ENCODE results near the gene TPTE2.
"Not testable (repeated sequence)": the region's sequence is repeated elsewhere in the genome, so short reads cannot be mapped to it uniquely, and the experiment has no call there.

Gene TPTE2

DNA sequence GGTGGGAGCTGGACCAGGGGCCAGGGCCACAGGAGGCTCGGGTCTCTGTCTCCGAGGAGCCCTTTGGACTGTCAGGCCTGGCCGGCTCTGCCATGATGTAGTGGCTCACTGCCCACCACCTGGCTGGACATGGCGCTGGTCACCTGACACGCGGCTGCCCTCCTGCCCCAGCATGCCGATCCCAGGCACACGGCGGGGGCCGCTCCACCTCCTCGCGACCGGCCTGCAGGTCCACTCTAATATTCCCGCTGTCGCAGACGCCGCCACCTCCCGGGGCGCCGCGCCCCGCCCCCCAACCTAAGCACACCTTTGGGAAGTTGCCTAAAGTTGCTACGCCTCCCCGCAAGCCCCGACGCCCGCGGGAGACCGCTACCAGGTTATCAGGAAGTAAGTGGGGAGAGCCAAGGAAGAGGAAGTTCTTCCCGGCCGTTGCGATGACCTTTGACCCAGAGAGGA is at the start of gene TPTE2:
TSS of gene TPTE2 (minus strand) at position 406 of the 456 bp plus-strand sequence. CDS start 58,298 bp downstream, outside the sequence.
- DNase-seq (ENCODE audit: low read depth); H3K4me3 ChIP-seq (ENCODE audit: low read length): not testable (repeated sequence)

DNA sequence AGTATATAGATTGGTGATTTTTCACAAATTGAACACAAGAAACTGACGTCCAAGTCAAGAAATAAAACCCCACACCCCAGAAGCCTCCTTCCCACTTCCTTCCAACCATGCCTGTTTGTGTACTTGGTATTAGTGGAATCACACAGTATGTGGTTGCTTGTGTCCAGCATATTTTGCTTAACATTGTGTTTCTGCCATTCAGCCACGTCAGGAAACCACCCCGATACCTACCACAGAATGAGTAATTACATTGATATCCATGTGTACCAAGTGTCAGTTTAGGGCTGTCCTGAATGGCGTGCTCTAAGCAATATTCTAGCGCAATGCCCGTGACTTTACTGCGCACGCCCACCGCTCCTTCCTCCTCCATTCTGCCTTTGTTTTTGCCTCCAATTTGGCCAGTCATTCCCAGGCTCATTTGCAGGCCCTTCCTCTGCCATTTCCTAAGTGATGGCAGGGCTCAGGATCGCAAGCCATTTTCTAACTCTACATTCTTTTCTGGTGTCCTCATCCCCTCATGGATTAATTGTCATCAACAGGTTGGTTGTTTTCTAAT is 46.3 kb upstream of the TPTE2 start:
- DNase-seq (ENCODE audit: low read depth), result peak; percentile 29
- no peak overlapping the region for H3K4me3 ChIP-seq (ENCODE audit: low read length)
- TF ChIP-seq, protein P1, sequence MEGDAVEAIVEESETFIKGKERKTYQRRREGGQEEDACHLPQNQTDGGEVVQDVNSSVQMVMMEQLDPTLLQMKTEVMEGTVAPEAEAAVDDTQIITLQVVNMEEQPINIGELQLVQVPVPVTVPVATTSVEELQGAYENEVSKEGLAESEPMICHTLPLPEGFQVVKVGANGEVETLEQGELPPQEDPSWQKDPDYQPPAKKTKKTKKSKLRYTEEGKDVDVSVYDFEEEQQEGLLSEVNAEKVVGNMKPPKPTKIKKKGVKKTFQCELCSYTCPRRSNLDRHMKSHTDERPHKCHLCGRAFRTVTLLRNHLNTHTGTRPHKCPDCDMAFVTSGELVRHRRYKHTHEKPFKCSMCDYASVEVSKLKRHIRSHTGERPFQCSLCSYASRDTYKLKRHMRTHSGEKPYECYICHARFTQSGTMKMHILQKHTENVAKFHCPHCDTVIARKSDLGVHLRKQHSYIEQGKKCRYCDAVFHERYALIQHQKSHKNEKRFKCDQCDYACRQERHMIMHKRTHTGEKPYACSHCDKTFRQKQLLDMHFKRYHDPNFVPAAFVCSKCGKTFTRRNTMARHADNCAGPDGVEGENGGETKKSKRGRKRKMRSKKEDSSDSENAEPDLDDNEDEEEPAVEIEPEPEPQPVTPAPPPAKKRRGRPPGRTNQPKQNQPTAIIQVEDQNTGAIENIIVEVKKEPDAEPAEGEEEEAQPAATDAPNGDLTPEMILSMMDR (IDR thresholded peaks at IDR 0.05; ENCODE audit: insufficient read depth, low read depth, low read length, missing control alignments), result no peak

DNA sequence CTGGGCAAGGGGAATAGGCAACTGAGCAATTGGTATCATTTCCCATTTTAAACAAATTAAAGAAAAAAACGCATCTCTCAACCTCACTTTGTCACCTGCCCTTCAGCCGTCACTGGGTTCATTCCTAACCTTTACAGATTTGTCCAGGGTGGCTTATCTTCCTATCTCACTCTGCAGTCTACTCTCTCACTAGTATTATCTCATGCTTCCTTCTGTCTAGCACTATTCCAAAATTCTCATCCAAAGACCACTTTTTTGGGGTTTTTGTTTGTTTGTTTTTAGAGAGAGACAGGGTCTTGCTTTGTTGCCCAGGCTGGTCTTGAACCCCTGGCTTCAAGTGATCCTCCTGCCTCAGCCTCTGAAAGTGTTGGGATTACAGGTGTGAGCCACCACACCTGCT is 45.4 kb upstream of the TPTE2 start:
- no peak for DNase-seq (ENCODE audit: low read depth)
- TF ChIP-seq, protein P1 (IDR thresholded peaks at IDR 0.05; ENCODE audit: insufficient read depth, low read depth, low read length, missing control alignments), result no peak
- H3K4me3 ChIP-seq (ENCODE audit: low read length), result no peak overlapping the region

DNA sequence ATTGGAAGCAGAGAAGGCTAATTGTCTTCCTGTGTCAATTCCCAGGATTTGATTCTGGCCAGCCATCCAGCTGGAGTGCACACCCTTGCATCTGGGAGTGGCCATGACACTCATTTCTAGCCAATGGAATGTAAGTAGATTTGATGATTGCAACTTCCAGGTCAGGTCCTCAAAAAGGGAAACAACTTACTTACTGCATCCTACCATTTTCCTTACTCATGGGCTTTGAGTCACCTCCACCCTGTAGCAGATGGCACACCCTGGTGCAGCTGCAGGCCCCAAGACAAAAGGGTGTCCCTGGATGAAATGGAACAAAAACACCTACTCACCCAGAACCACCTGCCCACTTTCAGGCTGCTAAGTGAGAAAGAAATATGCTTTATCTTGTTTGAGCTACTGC is 44.8 kb upstream of the TPTE2 start:
- TF ChIP-seq, protein P1 (IDR thresholded peaks at IDR 0.05; ENCODE audit: insufficient read depth, low read depth, low read length, missing control alignments), result no peak
- DNase-seq (ENCODE audit: low read depth), result peak; percentile 87
- H3K4me3 ChIP-seq (ENCODE audit: low read length), result no peak overlapping the region

DNA sequence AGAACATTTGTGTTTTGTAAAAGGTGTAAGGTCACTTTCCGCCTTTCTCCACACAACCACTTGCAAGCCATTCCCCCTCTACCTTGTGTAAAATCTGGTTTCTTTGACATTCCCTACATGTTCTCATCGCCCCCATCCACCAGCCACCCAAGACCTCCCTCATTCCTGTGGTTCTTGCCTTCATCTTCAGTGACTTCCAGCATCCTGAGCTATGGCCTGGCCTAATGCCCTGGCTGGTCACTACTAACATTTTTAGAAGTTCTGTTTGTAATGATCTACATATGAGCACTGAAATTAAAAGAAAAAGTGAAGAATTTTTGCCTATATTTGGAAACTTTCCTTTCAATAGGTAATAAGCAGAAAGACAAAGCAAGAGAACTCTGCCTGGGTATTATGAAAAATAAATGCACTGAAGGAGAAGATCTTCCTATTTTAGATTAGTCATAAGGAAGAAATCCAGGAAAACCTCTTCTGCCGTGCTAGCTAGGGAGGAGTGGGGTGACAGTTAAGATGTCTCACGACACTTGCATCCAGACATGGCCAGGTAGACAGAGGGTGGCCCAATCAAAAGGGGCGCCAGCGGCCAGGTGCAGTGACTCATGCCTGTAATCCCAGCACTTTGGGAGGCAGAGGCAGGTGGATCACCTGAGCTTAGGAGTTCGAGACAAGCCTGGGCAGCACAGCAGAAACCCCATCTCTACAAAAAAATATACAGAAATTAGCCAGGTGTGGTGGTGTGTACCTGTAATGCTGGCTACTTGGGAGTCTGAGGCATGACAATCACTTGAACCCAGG is 44.0 kb upstream of the TPTE2 start:
- TF ChIP-seq, protein P1 (IDR thresholded peaks at IDR 0.05; ENCODE audit: insufficient read depth, low read depth, low read length, missing control alignments), result no peak
- no peak overlapping the region for H3K4me3 ChIP-seq (ENCODE audit: low read length)
- DNase-seq (ENCODE audit: low read depth), result peak; percentile 92

DNA sequence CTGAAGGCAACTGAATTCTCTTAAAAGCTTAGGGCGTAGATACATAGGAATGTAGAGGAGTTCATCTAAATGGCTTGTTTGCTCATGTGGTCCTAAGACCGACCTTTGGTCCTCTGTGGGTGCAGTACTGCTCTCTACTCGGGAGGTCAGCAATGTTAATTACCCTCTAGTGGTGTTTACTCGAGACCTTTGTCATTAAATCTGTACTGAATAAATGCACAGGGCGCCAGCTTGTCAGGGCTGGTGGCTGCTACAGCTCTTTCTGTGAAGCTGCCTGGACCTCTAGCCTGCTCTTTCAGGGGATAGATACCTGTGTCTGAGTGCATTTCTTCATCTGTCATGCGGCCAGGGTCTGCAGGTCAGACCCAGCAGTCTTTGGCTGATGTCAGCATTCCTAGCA is 43.0 kb upstream of the TPTE2 start:
- DNase-seq (ENCODE audit: low read depth), result no peak
- H3K4me3 ChIP-seq (ENCODE audit: low read length), result no peak overlapping the region
- TF ChIP-seq, protein P1 (IDR thresholded peaks at IDR 0.05; ENCODE audit: insufficient read depth, low read depth, low read length, missing control alignments), result no peak

DNA sequence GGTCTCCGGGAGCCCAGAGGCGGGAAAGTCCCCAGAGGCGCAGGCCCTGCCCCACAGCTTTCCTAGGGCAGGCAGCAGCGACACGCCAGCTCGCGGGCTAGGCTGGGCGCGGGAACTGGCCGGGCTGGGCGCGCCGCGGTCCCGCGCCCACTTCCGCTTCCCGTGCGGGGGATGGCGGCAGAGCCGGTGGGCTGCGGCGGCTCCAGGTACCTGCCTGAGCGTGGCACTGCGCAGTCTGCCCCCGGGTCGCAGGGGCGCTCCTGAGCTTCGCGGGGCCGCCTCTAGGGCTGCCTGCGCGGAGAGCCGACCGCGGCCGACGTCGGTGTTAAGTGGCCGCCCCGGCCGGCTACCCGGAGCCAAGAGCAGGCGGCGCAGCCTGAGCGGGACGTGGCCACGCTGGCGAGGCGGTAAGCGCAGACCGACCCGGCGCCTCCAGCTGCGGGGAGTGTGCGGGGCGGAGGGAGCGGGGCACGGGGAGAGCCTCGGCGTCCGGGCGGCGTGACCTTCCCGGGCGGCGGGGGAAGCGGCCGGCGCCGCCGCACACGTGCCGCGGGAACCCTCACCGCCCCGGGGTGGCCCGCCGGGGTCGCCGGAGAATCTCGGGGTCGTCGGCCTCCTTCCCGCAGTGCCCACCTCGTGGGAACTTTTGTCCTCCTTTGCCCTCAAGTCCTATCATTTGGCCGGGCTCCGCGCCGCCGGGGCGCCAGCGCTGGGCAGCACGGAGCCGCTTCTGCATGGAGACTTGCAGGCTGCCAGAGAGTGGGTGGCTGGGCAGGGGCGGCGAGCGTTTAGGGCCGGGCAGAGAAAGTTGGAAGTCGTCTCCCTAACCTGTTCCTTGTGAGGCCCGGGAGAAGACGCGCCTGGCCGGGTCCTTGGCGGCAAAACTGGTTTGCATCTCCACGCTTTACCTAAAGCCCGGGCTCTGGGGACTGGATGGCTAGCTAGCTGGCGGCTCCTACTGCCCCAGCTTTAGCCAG is 40.7 kb upstream of the TPTE2 start:
- TF ChIP-seq, protein P1 (IDR thresholded peaks at IDR 0.05; ENCODE audit: insufficient read depth, low read depth, low read length, missing control alignments), result no peak
- peak overlapping the region; percentile 49 for H3K4me3 ChIP-seq (ENCODE audit: low read length)
- DNase-seq (ENCODE audit: low read depth), result peak; percentile 59

Data from epithelial cell of esophagus (primary cell).